Ishikawa (cell line): ENCODE measurements around the gene CWC25.

Source experiments
- EP300 ChIP-seq: IDR thresholded peaks from 2 replicates; pipeline ENCODE4 v1.6.1; 2012; ENCODE audit warnings: borderline replicate concordance
- MAX ChIP-seq: IDR thresholded peaks from 2 replicates; pipeline ENCODE4 v1.6.1; 2012
- NFIC ChIP-seq: IDR thresholded peaks from 2 replicates; pipeline ENCODE4 v1.6.1; 2012
- RAD21 ChIP-seq: IDR thresholded peaks from 2 replicates; pipeline ENCODE4 v1.6.1; 2012; ENCODE audit warnings: low read depth
- REST ChIP-seq: IDR thresholded peaks from 2 replicates; pipeline ENCODE4 v1.6.1; 2012; ENCODE audit warnings: low read depth, mild to moderate bottlenecking
- TCF12 ChIP-seq: IDR thresholded peaks from 2 replicates; pipeline ENCODE4 v1.6.1; 2012; ENCODE audit warnings: low read depth
- TEAD4 ChIP-seq: IDR thresholded peaks from 2 replicates; pipeline ENCODE4 v1.6.1; 2012
- YY1 ChIP-seq: IDR thresholded peaks from 2 replicates; pipeline ENCODE4 v1.6.1; 2012; ENCODE audit warnings: low read depth

GRCh38 chr17:38872027-38872511 lies 46.9 kb upstream of the CWC25 start:
- no peak for TF ChIP-seq REST
- no peak for TF ChIP-seq RAD21
- no peak for TF ChIP-seq TEAD4
- TF ChIP-seq NFIC = no peak
- TF ChIP-seq EP300 = no peak
- TF ChIP-seq YY1 = no peak
- no peak for TF ChIP-seq TCF12
- no peak for TF ChIP-seq MAX
